ENCODE results near the gene MXRA8. TPM values are rescaled to one million over a fixed set of nuclear protein-coding genes. Genes with fewer than 3 reads are reported as not detected.
"Not testable (repeated sequence)": the region's sequence is repeated elsewhere in the genome, so short reads cannot be mapped to it uniquely, and the experiment has no call there.

Gene MXRA8
- polyA plus RNA-seq, 1 donor = 346 TPM

DNA sequence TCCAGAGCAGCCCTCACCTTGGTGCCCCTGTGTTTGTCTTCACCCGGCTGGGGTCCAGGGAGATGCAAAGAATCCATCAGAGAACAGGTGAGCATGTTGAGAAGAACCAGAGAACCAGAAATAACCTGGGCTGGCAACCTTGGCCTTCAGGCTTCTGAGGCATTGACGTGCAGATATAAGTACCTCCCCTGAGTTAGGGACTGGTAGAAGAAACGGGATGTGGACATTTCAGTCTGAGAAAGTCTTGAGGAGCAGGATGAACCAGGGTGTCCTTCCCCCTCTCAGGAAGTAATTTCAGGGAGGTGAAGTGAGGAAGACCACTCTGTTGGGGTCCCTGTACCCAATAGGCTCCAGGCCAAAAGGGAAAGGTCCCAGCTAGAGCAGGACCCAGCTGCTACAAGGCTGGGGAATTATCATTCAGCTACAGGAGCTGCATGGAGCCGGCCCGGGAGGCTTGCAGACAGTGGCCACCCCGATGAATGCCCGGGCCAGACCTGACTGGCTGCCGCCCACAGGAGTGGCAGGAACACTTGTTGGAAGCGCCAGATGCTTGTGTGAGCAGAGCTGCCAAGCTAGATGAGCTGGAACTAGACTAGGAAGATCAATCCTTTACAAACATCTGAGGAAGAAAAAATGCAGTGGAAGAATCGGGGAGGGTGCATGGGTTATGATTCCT, 18.3 kb upstream of the MXRA8 start:
- Histone ChIP-seq H3K27me3 (ENCODE audit: control insufficient read depth, insufficient read depth, low read length) (no peaks in the 10 kb centered on the region), H3K9me3 (ENCODE audit: control insufficient read depth, low read depth, low read length) (no peaks in the 10 kb centered on the region), H3K4me3 (ENCODE audit: low read length) (no peak overlapping the region), H3K27ac (ENCODE audit: low read length) (no peak overlapping the region), H3K36me3 (ENCODE audit: control insufficient read depth, insufficient read depth, low read length) (peaks cover 23% of the 10 kb centered on the region), H3K4me1 (ENCODE audit: control insufficient read depth, insufficient read depth, low read length) (peaks cover 28% of the 10 kb centered on the region)
- DNase-seq = no peak
- no CpG with 5 or more reads among the region's 10 CpGs for WGBS (ENCODE audit: insufficient coverage, low lambda C conversion rate)

DNA sequence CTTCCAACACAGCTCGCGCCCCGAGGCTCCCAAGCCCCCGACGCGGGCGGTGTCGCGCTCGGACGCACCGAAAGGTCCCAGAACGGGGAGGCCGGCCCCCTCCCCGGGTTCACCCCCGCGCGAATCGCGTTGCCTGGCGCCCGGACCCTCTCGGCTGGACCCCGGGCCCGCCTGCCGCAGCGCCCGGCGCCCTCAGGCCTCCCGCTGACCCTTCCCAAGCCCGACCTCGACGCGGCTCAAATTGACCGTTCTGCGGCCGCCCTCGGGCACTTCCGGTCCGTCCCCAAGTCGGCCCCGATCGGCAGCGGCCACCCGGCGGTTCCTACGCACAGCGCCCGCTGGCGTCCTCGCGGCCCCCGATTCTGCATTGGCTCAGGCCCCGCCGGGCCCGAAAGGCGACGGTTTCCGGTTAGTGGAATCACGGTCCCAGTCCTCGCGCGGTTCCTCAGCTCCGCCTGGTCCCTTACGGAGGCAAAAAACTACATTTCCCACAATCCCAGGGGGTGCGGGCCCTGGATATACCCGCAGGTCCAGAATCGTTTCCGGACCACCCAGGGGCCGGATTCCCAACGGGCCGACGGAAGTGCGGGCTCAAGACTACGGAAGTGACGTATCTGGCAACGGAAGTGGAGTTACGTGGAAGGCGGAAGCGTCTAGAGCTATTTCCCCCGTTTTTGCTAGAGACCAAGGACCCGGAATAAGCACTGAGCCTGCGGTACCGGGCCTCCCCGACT, 16.7 kb upstream of the MXRA8 start, which contains the start of gene AURKAIP1:
AURKAIP1 (minus strand) TSS at position 279 of the 734 bp plus-strand sequence. CDS start 451 bp downstream, outside the sequence.
- WGBS (ENCODE audit: insufficient coverage, low lambda C conversion rate) = 0% methylated on average over 1 of the region's 85 CpGs
- Histone ChIP-seq H3K4me3 (ENCODE audit: low read length) (peak within 1 kb of the TSS; percentile 98), H3K27me3 (ENCODE audit: control insufficient read depth, insufficient read depth, low read length) (no peaks in the 10 kb centered on the region), H3K4me1 (ENCODE audit: control insufficient read depth, insufficient read depth, low read length) (peaks cover 34% of the 10 kb centered on the region), H3K36me3 (ENCODE audit: control insufficient read depth, insufficient read depth, low read length) (peaks cover 15% of the 10 kb centered on the region), H3K9me3 (ENCODE audit: control insufficient read depth, low read depth, low read length) (no peaks in the 10 kb centered on the region), H3K27ac (ENCODE audit: low read length) (peak within 1 kb of the TSS; percentile 79)
- peak; percentile 100 for DNase-seq

DNA sequence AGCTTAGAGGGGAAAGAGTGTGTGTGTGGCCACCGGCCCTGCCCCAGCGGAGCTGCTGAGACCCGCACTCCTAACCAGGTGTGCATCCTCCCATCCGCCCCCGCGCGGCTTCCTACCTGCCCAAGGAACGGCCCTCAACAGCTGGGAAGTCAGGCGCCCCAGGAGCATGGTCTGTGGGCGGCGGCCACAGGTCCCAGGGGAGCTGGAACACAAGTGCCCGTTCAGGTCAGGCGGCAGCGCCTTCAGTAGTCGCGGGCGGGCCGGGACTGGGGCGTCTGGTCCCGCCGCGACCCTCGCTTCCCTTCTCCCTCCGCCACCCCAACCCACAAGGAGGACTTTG, 16.2 kb upstream of the MXRA8 start:
- Histone ChIP-seq H3K36me3 (ENCODE audit: control insufficient read depth, insufficient read depth, low read length) (peaks cover 15% of the 10 kb centered on the region), H3K27ac (ENCODE audit: low read length) (peak overlapping the region; percentile 79), H3K4me1 (ENCODE audit: control insufficient read depth, insufficient read depth, low read length) (peaks cover 34% of the 10 kb centered on the region), H3K9me3 (ENCODE audit: control insufficient read depth, low read depth, low read length) (no peaks in the 10 kb centered on the region), H3K27me3 (ENCODE audit: control insufficient read depth, insufficient read depth, low read length) (no peaks in the 10 kb centered on the region), H3K4me3 (ENCODE audit: low read length) (peak overlapping the region; percentile 98)
- no CpG with 5 or more reads among the region's 24 CpGs for WGBS (ENCODE audit: insufficient coverage, low lambda C conversion rate)
- DNase-seq = no peak

DNA sequence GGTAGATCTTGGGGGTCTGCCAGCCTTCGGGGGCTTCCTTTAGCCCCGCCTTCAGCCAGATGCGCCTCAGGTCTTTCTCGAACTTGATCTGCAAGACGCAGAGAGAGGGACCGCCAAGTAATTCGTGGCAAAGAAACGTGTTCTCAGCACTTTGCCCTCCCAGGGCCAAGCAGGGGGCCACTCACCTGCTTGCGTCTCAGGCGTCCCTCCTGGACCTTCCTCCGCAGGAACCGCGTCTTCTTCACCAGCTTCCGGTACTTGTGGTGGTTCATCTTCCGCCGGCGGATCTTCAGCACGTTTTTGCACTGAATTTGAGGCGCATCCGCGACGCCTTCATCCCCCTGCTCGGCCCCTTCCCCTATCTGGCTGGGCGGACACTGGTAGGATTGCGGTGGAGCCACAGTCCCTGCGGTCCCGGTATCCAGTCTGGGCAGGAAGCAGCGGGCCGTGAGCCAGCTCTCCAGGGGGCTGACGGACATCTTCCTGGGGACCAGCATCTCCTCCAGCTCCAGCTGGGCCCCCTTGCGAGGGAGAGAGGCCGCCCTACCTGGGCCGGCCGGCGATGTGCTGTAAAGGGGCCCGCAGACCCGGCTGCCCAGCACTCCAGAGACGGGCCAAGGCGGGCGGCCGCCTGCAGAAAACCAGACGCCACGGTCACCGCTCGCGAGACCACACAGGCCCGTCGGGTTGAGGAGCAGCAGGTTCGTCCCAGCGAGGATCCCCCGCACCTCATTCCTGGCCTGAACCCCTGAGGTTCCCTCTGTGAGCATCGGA, 15.6 kb upstream of the MXRA8 start:
- peaks cover 34% of the 10 kb centered on the region for H3K4me1 ChIP-seq (ENCODE audit: control insufficient read depth, insufficient read depth, low read length)
- no peak overlapping the region for H3K27ac ChIP-seq (ENCODE audit: low read length)
- WGBS (ENCODE audit: insufficient coverage, low lambda C conversion rate) = no CpG with 5 or more reads among the region's 52 CpGs
- peaks cover 15% of the 10 kb centered on the region for H3K36me3 ChIP-seq (ENCODE audit: control insufficient read depth, insufficient read depth, low read length)
- H3K4me3 ChIP-seq (ENCODE audit: low read length) = peak overlapping the region; percentile 98
- DNase-seq = no peak
- H3K27me3 ChIP-seq (ENCODE audit: control insufficient read depth, insufficient read depth, low read length) = no peaks in the 10 kb centered on the region
- no peaks in the 10 kb centered on the region for H3K9me3 ChIP-seq (ENCODE audit: control insufficient read depth, low read depth, low read length)

DNA sequence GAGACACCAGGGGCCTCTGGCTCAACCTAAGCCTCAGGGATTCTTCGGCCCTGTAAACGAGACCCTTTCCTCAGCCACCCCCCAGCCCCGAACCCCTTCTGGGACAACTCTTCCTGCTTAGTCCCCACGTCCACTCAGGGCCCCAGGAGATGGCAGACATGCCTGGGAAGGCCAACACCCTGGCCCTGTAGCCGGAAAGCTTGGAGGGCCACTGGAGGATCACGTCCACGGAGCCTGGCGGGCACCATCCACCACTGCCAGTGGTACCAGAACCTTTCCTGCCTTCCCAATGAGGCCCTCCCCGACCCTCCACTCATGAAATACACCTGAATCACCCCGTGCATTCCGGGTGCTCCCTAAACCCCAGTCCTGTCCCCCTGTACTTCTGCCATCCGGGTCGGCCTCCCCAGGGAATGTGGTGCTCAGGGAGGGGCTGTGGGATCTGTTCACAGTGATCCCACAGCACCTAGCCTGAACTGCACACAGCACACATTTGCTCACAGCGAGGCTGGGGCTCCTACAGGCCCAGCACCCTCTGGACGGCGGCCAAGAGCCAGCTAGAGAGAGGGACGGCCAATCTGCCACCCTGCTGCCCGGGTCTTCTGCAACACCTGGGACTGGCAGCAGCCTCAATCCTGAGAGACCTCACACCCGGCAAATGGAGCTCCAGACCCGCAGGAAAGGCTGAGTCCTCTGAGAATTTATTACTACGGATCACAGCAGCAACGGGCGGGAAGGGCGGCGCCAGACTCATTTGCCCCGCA, 14.9 kb upstream of the MXRA8 start:
- H3K27ac ChIP-seq (ENCODE audit: low read length) = no peak overlapping the region

DNA sequence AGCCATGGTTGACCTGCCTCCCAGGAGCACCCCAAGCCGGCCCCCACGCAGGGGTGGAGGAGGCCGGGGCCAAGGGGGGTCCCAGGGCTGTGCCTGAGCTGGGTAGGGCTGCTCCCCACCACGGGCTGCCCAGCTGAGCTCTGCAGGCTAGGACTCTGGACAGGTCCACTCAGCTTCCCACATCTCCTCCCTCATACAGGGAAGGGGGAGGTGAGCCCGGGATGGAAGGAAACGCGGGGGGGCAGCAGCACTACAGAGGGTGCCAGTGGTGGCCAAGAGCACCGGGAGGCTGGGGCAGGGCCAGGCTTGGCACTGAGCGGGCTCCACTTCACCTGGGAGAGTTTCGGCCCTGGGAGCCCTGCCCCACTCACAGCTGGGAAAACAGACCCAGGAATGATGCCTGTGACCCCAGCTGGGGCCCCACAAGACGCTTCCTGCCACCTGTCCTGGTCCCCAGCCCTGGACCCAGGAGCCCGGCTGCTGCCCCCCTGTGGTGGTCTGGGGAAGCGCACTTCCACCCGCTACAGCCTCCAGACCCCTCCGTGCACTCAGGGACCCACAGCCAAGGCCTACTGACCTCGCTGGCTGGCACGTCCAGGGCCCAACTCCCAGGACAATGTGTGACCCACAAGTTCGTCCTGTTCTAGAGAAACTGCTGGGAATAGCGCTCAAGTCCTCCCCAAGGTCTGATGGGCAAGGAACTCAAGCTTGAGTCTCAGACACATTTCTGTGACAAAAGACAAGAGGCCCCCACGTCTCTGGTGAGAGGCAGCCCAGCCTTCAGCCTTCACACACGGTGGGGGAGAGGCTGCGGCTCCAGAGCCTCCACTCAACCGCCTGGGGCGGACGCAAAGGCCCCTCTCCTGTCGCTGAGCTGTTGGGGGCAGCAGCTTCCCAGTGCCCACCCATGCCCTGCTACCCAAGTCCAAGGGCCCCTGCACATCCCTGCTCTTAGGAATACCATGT, 13.7 kb upstream of the MXRA8 start:
- H3K27me3 ChIP-seq (ENCODE audit: control insufficient read depth, insufficient read depth, low read length) = no peaks in the 10 kb centered on the region
- WGBS (ENCODE audit: insufficient coverage, low lambda C conversion rate) = no CpG with 5 or more reads among the region's 26 CpGs
- H3K27ac ChIP-seq (ENCODE audit: low read length) = no peak overlapping the region
- peaks cover 34% of the 10 kb centered on the region for H3K4me1 ChIP-seq (ENCODE audit: control insufficient read depth, insufficient read depth, low read length)
- H3K4me3 ChIP-seq (ENCODE audit: low read length) = no peak overlapping the region
- peaks cover 5% of the 10 kb centered on the region for H3K9me3 ChIP-seq (ENCODE audit: control insufficient read depth, low read depth, low read length)
- peaks cover 15% of the 10 kb centered on the region for H3K36me3 ChIP-seq (ENCODE audit: control insufficient read depth, insufficient read depth, low read length)
- peak in 1 of 2 donors; percentile 62 for DNase-seq

More for the DNA sequence above, 14.9 kb upstream of the MXRA8 start:
- WGBS (ENCODE audit: insufficient coverage, low lambda C conversion rate) = 90% methylated on average over 2 of the region's 26 CpGs
- Histone ChIP-seq H3K4me3 (ENCODE audit: low read length) (peak overlapping the region; percentile 98), H3K9me3 (ENCODE audit: control insufficient read depth, low read depth, low read length) (no peaks in the 10 kb centered on the region), H3K36me3 (ENCODE audit: control insufficient read depth, insufficient read depth, low read length) (peaks cover 15% of the 10 kb centered on the region), H3K27me3 (ENCODE audit: control insufficient read depth, insufficient read depth, low read length) (no peaks in the 10 kb centered on the region), H3K4me1 (ENCODE audit: control insufficient read depth, insufficient read depth, low read length) (peaks cover 34% of the 10 kb centered on the region)
- no peak for DNase-seq

DNA sequence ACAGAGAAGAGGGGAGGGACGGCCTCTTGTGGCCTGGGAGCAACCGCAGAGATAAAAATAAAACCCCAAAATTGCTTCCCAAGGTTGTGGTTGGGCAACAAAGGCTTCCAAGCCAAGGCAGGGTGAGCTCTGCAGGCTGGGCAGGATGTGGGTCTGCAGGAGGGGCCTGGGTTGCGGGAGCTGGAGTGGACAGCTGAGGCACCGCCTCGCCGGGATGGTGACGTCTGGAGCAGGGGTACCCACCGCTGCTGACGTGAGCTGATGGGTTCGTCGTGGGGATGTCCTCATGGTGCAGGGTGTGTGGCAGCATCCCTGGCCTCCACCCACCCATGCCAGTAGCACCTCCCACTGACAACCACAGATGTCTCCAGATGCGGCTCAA, 13.0 kb upstream of the MXRA8 start:
- Histone ChIP-seq H3K27me3 (ENCODE audit: control insufficient read depth, insufficient read depth, low read length) (no peaks in the 10 kb centered on the region), H3K9me3 (ENCODE audit: control insufficient read depth, low read depth, low read length) (peaks cover 12% of the 10 kb centered on the region), H3K27ac (ENCODE audit: low read length) (no peak overlapping the region), H3K4me1 (ENCODE audit: control insufficient read depth, insufficient read depth, low read length) (peaks cover 34% of the 10 kb centered on the region), H3K36me3 (ENCODE audit: control insufficient read depth, insufficient read depth, low read length) (peaks cover 15% of the 10 kb centered on the region), H3K4me3 (ENCODE audit: low read length) (no peak overlapping the region)
- no peak for DNase-seq
- WGBS (ENCODE audit: insufficient coverage, low lambda C conversion rate) = no CpG with 5 or more reads among the region's 12 CpGs

DNA sequence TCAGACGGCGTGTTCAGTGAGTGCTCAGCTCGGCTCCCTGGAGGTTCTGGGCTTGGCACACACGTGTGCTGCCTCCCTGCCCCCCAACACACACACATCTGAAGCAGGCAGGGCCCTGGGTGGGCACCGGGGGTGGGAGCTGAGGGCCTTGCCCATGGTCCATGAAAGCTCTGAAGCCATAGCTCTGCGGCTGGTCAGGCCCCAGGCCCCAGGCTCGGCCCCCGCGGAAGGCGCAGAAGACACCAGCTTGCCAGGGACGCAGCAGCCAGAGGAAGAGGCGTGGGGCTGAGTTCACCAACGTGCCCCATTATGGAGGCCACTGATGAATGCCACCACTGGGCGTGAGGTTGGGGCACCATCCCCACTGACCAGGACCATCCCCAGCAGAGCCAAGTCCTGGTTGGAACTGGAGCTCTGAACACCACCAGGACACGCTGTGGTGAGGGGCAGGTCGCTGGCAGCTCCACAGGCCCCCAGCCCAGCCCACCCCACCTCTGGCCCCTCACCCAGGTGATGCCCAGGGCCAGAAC, 12.5 kb upstream of the MXRA8 start:
- DNase-seq = no peak
- Histone ChIP-seq H3K36me3 (ENCODE audit: control insufficient read depth, insufficient read depth, low read length) (peaks cover 15% of the 10 kb centered on the region), H3K4me3 (ENCODE audit: low read length) (no peak overlapping the region), H3K27ac (ENCODE audit: low read length) (no peak overlapping the region), H3K9me3 (ENCODE audit: control insufficient read depth, low read depth, low read length) (peaks cover 17% of the 10 kb centered on the region), H3K4me1 (ENCODE audit: control insufficient read depth, insufficient read depth, low read length) (peaks cover 30% of the 10 kb centered on the region), H3K27me3 (ENCODE audit: control insufficient read depth, insufficient read depth, low read length) (no peaks in the 10 kb centered on the region)
- no CpG with 5 or more reads among the region's 16 CpGs for WGBS (ENCODE audit: insufficient coverage, low lambda C conversion rate)

DNA sequence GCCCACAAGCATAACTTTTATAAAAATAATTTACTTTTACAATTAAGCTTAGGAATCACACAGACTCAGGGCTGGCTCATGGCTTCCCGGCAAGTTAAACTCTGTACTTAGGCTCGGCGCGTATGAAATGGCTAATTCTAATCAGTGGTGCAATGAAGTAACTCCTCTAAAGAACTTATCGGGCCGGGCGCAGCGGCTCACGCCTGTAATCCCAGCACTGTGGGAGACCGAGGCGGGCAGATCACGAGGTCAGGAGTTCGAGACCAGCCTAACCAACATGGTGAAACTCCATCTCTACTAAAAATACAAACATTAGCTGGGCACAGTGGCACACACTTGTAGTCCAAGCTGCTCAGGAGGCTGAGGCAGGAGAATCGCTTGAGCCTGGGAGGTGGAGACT, 11.7 kb upstream of the MXRA8 start:
- DNase-seq; H3K4me3 ChIP-seq (ENCODE audit: low read length); H3K27me3 ChIP-seq (ENCODE audit: control insufficient read depth, insufficient read depth, low read length); H3K27ac ChIP-seq (ENCODE audit: low read length): not testable (repeated sequence)
- no CpG with 5 or more reads among the region's 14 CpGs for whole genome bisulfite sequencing (ENCODE audit: insufficient coverage, low lambda C conversion rate)
- Histone ChIP-seq H3K9me3 (ENCODE audit: control insufficient read depth, low read depth, low read length) (peaks cover 17% of the 10 kb centered on the region), H3K4me1 (ENCODE audit: control insufficient read depth, insufficient read depth, low read length) (peaks cover 28% of the 10 kb centered on the region), H3K36me3 (ENCODE audit: control insufficient read depth, insufficient read depth, low read length) (peaks cover 15% of the 10 kb centered on the region)
